ENCODE results near the gene IL11RA.

The IL11RA gene

GRCh38 chr9:34624475-34625185 is 27.4 kb upstream of the IL11RA start:
- DNase-seq (ENCODE audit: extremely low read depth, low read depth): no peak
- no peak for TF ChIP-seq CTCF (IDR thresholded peaks at IDR 0.05; ENCODE audit: low read depth, low read length)

- no peak for TF ChIP-seq CTCF (IDR thresholded peaks at IDR 0.05; ENCODE audit: low read depth, low read length)
- DNase-seq (ENCODE audit: extremely low read depth, low read depth): no peak
Observed at GRCh38 chr9:34625186-34625486, 26.8 kb upstream of the IL11RA start.

- TF ChIP-seq CTCF (IDR thresholded peaks at IDR 0.05; ENCODE audit: low read depth, low read length): no peak
- DNase-seq (ENCODE audit: extremely low read depth, low read depth): no peak
Observed at GRCh38 chr9:34627716-34628655, 24.0 kb upstream of the IL11RA start.

- DNase-seq (ENCODE audit: extremely low read depth, low read depth): no peak
- TF ChIP-seq CTCF (IDR thresholded peaks at IDR 0.05; ENCODE audit: low read depth, low read length): no peak
Observed at GRCh38 chr9:34628656-34629490, 23.1 kb upstream of the IL11RA start, which contains the start of gene ARID3C. Gene ARID3C (minus strand): TSS chr9:34629066. CDS start chr9:34628014, 1,052 bp downstream.

- DNase-seq (ENCODE audit: extremely low read depth, low read depth): no peak
- TF ChIP-seq CTCF (IDR thresholded peaks at IDR 0.05; ENCODE audit: low read depth, low read length): no peak
Observed at GRCh38 chr9:34629491-34629808, 22.5 kb upstream of the IL11RA start.

GRCh38 chr9:34630402-34631154 is 21.4 kb upstream of the IL11RA start:
- DNase-seq (ENCODE audit: extremely low read depth, low read depth): no peak
- TF ChIP-seq CTCF (IDR thresholded peaks at IDR 0.05; ENCODE audit: low read depth, low read length): no peak
